GM10266 (cell line): ENCODE data around the gene MROH8.

Experiments used
- DNase-seq: peaks from one replicate; pipeline ENCODE4 v3.0.0; 2012; ENCODE audit errors: extremely low spot score
- CTCF ChIP-seq: IDR thresholded peaks from 2 replicates; pipeline ENCODE4 v1.5.1; 2012; ENCODE audit warnings: mild to moderate bottlenecking, low read depth; ENCODE audit not compliant: control insufficient read depth, insufficient read depth; ENCODE audit errors: missing control alignments

MROH8 gene

GRCh38 chr20:37163832-37164554 lies 15.4 kb downstream of the MROH8 start:
- TF ChIP-seq CTCF = no peak
- DNase-seq = no peak

GRCh38 chr20:37162646-37163045 lies 16.7 kb downstream of the MROH8 start:
- no peak for TF ChIP-seq CTCF
- no peak for DNase-seq

GRCh38 chr20:37161830-37162549 lies 17.4 kb downstream of the MROH8 start:
- DNase-seq = no peak

GRCh38 chr20:37160683-37161082 lies 18.7 kb downstream of the MROH8 start:
- no peak for DNase-seq
- no peak for TF ChIP-seq CTCF

More at GRCh38 chr20:37161830-37162549, 17.4 kb downstream of the MROH8 start:
- TF ChIP-seq CTCF = no peak

- DNase-seq = no peak
- TF ChIP-seq CTCF = no peak
These were observed 21.1 kb downstream of the MROH8 start for GRCh38 chr20:37158248-37158647.

GRCh38 chr20:37155987-37156386 lies 23.4 kb downstream of the MROH8 start:
- no peak for DNase-seq
- TF ChIP-seq CTCF = no peak
